Measurements from ENCODE around the gene NUTF2.
"Not testable (repeated sequence)": the region's sequence is repeated elsewhere in the genome, so short reads cannot be mapped to it uniquely, and the experiment has no call there.

NUTF2 gene

DNA sequence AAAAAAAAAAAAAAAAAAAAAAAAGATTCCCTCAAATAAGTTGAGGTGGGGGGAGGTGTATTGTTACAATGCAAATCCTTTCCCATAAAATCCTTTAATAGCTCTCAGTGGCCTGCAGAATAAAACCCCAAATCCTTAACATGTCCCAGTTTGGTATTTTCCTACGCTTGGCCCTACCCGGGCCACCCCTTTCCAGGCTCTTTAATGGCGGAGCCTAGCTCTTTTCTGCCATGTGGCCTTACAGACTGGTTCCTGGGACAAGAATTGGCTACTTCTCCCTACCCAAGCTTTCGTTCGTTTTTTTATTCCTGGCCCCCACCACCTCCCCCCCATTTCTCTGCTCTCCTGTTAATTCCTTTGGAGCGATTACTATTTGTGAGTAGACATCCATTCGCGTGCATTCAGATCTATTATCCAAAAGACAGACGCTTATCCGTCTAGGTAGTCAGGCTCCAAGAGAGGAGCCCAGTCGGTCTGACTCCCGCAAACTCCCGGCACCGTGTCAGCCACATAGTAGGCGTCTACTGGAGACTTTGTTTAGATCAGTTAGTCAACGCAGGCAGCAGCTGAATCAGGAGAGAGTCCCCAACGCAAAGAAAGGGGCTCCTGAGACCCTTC is 5.4 kb upstream of the NUTF2 start:
- DNase-seq, result no peak

DNA sequence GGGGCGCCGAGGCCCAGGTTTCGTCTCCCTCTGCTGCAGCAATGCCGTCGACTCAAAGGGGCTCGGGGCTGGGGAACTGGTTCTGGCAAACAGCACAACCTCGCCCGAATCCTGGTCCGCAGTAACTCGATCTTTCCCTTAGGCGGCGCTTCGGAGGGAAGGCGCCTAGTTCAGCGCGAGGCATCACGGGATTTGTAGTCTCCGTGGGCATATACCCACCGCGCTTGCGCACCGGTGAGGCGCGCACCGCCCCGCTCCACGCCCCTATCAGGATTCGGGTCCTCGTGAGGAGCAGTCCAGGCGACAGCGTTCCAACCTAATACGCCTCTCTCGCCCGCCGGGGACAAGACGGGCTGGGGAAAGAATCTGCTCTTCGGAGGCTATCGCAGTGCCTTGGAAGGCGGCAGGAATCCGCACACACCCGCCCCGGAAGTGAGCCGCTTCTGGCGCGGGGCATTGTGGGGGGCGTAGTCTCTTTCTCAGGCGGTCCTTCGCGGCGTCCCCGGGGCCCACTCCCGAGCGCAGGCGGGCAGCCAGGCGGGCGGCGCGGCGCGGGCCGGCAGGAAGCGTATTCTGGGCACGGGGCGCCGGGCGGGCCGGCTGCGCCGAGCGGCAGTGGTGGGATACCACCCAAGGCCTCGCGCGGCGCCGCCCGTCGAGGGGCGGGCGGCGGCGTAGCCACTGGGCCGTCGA is 4.8 kb upstream of the NUTF2 start, which contains the start of gene THAP11:
TSS of gene THAP11 (plus strand) at position 505 of the 693 bp plus-strand sequence. CDS start 235 bp downstream, outside the sequence.
- DNase-seq, result peak; percentile 96

- peak; percentile 12 for DNase-seq
Observed at GRCh38 chr16:67842509-67843342, 4.0 kb upstream of the NUTF2 start.

DNA sequence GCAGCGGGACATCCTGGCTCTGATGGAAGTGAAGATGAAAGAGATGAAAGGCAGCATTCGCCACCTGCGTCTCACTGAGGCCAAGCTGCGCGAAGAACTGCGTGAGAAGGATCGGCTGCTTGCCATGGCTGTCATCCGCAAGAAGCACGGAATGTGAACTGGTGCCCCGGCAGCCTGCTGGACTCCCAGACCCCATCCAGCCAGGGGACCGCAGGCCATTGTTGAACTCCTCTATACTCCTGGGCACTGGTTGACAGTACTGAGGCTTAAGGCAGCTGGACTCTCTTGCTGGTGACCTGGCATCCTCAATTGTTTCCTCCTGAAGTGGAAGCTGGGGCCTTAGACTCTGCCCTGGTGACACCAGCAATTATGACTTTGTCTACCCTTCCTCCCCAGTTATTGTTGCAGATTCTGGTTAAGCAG is 3.4 kb upstream of the NUTF2 start:
- DNase-seq, result no peak

- no peak for DNase-seq
Observed at GRCh38 chr16:67844497-67844896, 2.2 kb upstream of the NUTF2 start.

DNA sequence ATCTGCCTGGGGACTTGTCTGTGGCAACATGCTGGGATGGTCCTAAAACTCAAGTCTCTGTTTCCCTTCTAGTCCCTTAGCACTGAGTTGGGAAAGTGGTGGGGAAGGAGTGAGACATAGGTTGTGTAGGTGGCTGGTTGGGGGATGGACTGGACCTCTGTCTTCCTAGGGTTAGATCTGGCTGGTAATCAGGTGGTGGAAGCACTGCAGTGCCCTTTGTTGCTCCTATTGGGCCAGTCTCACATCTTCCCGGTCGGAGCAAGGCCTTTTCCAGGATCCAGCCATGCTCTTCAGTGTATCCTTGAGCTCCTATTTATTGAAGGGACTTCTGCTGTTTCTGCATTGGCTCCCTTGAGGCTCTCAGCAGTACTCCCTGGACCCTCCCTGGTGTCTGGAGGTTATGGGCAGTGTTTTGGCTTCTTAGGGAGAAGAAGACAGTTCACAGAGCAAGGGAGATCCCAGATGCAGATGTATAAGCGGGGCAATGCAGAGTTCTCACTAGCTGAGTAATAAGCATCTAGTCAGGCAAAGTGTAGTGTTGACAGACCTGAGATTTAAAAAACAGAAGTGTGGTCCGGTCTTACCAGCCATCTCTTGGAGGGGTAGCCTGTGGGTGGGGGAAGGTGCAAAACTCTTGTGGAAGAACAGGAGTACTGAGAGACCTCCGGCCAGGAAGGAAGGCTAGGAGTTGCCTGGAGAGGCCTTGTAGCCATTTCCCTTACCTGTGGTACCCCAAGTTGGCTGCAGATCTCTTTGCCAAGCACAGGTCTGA is 1.3 kb upstream of the NUTF2 start:
- no peak for DNase-seq

GRCh38 chr16:67846063-67846319 is 742 bp upstream of the NUTF2 start:
- DNase-seq, result no peak

GRCh38 chr16:67847064-67847861 is 530 bp downstream of the NUTF2 start, which contains the start of gene CENPT:
TSS of gene CENPT (minus strand) at chr16:67847693. CDS start at chr16:67833859, 13,834 bp downstream.
- no peak for DNase-seq

GRCh38 chr16:67848118-67848517 is 1.4 kb downstream of the NUTF2 start:
- DNase-seq, result no peak

- no peak for DNase-seq
Observed at GRCh38 chr16:67853670-67854069, 6.9 kb downstream of the NUTF2 start.

GRCh38 chr16:67855789-67856188 is 9.1 kb downstream of the NUTF2 start:
- DNase-seq, result no peak

GRCh38 chr16:67856927-67857546 is 10.3 kb downstream of the NUTF2 start:
- no peak for DNase-seq

- DNase-seq, result no peak
Observed at GRCh38 chr16:67857547-67858233, 11.0 kb downstream of the NUTF2 start.

DNA sequence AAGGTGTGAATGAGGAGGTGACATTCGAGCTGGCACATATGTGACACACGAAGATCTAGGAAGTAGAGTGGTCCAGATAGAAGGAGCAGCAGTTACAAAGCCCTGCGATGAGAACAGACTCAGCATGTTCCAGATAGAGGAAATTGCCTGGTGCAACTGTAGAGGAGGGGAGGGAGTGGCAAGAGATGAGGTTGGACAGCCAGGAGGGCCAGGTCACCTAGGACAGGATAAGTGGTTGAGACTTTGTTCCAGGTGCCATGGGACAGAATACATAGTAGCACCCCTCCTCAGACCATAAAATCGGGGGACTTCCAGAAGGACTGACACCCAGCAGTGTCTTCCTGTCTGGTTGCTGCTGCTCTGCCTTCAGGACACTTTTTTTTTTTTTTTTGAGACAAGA is 11.8 kb downstream of the NUTF2 start:
- no peak for DNase-seq

GRCh38 chr16:67860589-67861398 is 14.1 kb downstream of the NUTF2 start:
- DNase-seq, result no peak

DNA sequence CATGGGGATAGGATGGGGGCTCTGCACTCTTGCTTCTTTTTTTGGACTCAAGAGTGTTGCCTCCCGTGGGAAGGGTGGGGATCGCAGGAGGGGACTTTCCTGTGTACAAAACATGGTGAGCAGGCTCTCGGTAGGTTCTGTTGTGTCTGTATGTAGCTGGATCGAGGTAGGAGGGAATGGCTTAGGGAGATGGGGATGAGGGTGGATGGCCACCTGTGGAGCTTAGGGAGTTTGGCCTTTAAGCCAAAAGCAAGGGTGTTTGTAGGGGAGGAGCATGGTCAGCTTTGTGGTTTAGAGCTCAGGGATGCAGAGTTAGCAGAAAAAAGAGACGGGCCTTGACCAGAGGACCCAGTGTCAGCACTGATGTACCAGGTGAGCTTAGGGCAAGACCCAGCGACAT is 15.1 kb downstream of the NUTF2 start:
- DNase-seq, result no peak

GRCh38 chr16:67862623-67863583 is 16.2 kb downstream of the NUTF2 start:
- DNase-seq, result no peak

GRCh38 chr16:67864044-67864443 is 17.3 kb downstream of the NUTF2 start:
- DNase-seq, result not testable (repeated sequence)

DNA sequence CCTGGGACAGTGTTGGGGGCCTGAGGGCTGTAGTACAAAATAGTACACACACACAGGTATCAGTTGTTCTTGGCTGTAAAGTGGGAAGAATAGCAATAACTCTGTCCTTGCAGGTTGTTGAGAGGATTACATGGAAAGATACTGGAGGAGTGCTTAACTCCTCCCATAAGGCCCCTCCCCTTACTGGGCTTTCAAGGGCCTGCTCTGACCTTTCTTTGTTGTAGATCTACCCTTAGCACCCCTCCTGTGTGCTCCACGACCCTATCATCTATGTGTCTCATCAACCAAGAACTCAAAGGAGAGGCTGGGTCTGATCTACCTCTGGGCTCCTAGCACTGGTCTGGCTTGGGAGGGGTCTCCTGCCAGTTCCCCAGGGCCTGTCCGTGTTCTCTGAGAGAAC is 17.9 kb downstream of the NUTF2 start:
- no peak for DNase-seq

Data from NCI-H1092 (cell line).